ENCODE data around the gene DNASE1. TPM values are rescaled to one million over a fixed set of nuclear protein-coding genes. Genes with fewer than 3 reads are reported as not detected.

The DNASE1 gene
- total RNA-seq, 6 experiments from 2014 or later, result 7.5 to 9.9 (median 8.0) TPM

- DNase-seq, result no peak
- no peaks in the 10 kb centered on the region for H3K36me3 Mint-ChIP-seq (ENCODE audit: low read depth)
- H3K4me1 Mint-ChIP-seq (ENCODE audit: low read depth), result peaks cover 14% of the 10 kb centered on the region
- no peaks in the 10 kb centered on the region; the same call in 1 of the 2 replicates for H3K27me3 Mint-ChIP-seq (ENCODE audit: insufficient read depth)
- no peak for TF ChIP-seq CTCF (IDR thresholded peaks at IDR 0.05)
- no peak overlapping the region for H3K4me3 Mint-ChIP-seq
- H3K9me3 Mint-ChIP-seq, result no peaks in the 10 kb centered on the region
- H3K27ac Mint-ChIP-seq, result no peak overlapping the region
Observed at GRCh38 chr16:3645108-3645503, 9.4 kb upstream of the DNASE1 start.

GRCh38 chr16:3645504-3646347 is 8.8 kb upstream of the DNASE1 start:
- no peak overlapping the region for H3K27ac Mint-ChIP-seq
- H3K4me3 Mint-ChIP-seq, result no peak overlapping the region
- no peaks in the 10 kb centered on the region; the same call in 1 of the 2 replicates for H3K27me3 Mint-ChIP-seq (ENCODE audit: insufficient read depth)
- DNase-seq, result no peak
- TF ChIP-seq CTCF (IDR thresholded peaks at IDR 0.05), result no peak
- H3K36me3 Mint-ChIP-seq (ENCODE audit: low read depth), result no peaks in the 10 kb centered on the region
- no peaks in the 10 kb centered on the region for H3K9me3 Mint-ChIP-seq
- peaks cover 14% of the 10 kb centered on the region for H3K4me1 Mint-ChIP-seq (ENCODE audit: low read depth)

- no peak for TF ChIP-seq CTCF (IDR thresholded peaks at IDR 0.05)
- Mint-ChIP-seq H3K27me3 (ENCODE audit: insufficient read depth) (no peaks in the 10 kb centered on the region; the same call in 1 of the 2 replicates), H3K4me1 (ENCODE audit: low read depth) (peaks cover 14% of the 10 kb centered on the region), H3K9me3 (no peaks in the 10 kb centered on the region), H3K36me3 (ENCODE audit: low read depth) (0 out of 2 replicates have a peak, but pooled peaks cover 2% of the 10 kb centered on the region), H3K4me3 (no peak overlapping the region), H3K27ac (no peak overlapping the region)
- no peak for DNase-seq
Observed at GRCh38 chr16:3646348-3646920, 8.1 kb upstream of the DNASE1 start.

DNA sequence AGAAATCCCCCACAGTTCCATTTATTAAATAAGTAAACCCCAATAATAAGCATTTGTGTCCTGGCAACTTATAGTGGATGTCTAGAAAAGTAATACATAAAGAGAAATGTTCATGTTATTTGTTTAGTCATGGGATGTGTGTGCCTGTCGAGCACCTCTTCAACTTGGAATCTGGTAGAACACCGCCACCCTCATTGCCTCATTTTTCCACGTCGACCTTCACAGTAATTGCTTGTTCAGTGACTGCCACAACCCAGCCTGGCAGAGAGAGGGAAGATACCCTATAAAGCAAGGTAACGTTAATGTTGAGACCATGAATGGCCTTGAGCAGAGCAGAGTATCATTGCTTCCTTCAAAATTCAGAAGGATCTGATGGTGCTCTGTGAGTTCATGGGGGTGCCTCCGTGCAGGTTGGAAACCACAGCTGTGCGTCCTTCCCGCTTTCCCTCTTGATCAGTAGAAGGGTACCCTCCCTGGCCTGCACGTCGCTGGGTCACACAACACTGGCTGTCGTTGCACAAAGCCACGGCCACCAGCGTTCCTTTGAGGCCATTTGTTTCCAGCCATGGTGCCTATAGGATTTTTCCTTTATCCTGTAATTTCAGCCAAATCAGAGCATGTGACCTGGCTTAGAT is 3.7 kb upstream of the DNASE1 start:
- H3K4me1 Mint-ChIP-seq (ENCODE audit: low read depth), result peaks cover 8% of the 10 kb centered on the region; the same call in 1 of the 2 replicates
- no peaks in the 10 kb centered on the region for H3K9me3 Mint-ChIP-seq
- H3K27me3 Mint-ChIP-seq (ENCODE audit: insufficient read depth), result no peaks in the 10 kb centered on the region
- DNase-seq, result no peak
- TF ChIP-seq CTCF (IDR thresholded peaks at IDR 0.05), result no peak
- peaks cover 8% of the 10 kb centered on the region; the same call in 1 of the 2 replicates for H3K36me3 Mint-ChIP-seq (ENCODE audit: low read depth)
- no peak overlapping the region for H3K27ac Mint-ChIP-seq
- H3K4me3 Mint-ChIP-seq, result no peak overlapping the region

DNA sequence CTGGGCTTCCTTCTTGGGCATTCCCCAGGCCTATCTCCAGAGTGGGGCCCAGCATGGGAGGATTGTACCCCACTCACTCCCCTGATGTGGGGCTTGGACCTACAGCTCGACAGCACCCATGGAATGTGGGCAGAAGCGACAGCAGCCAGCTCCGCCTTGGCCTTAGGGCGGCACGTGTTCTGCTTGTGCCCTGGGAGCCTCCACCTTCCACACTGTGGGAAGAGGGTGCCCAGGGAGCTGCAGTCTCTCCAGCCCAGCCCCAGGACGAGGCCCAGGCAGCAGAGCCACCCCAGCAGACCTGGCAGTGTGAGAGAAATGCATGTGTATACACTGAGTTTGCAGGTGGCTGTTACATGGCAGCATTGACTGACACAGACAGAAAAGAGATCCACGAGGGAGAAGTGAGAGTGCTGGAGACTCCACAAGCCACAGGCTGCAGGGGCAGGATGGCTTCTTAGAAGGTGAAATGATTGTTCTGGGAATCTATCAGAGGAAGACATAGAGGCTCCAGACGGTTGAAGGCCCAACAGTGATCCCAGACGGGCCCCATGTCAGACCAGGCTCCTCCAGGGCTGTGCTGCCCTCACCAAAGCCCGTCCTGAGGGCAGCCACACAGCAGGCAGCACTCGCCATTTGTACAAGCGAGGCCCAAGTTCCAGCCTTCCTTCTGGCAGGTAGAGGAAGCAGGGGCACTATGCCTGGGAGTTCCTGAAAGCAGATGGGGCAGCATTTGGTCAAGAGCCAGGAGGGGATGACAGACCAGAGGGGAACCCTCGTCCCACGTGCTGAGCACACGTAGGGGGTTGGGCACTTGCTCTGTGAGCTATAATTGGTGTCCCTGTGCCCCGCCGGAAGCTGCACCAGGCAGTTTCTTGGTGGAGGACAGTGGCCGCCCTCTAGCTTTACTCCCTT is 2.8 kb upstream of the DNASE1 start:
- DNase-seq, result no peak
- Mint-ChIP-seq H3K36me3 (ENCODE audit: low read depth) (peaks cover 8% of the 10 kb centered on the region; the same call in 1 of the 2 replicates), H3K9me3 (no peaks in the 10 kb centered on the region), H3K27ac (no peak overlapping the region), H3K27me3 (ENCODE audit: insufficient read depth) (no peaks in the 10 kb centered on the region), H3K4me1 (ENCODE audit: low read depth) (no peaks in the 10 kb centered on the region; the same call in 1 of the 2 replicates), H3K4me3 (no peak overlapping the region)
- TF ChIP-seq CTCF (IDR thresholded peaks at IDR 0.05), result no peak

Measured in HFFc6 (cell line).